Activated B cell treated with CpG ODN at 0.5 μM for 24 hours (primary cell): ENCODE results near the gene AVPR2. TPM values are rescaled to one million over a fixed set of nuclear protein-coding genes. Genes with fewer than 3 reads are reported as not detected.

ENCODE experiments used
- ATAC-seq: fragments of 200-7000 bp; cut with Tn5 transposase; one replicate; pipeline ENCODE4 v1.10.0; 2021; ENCODE audit warnings: low read depth, mild to moderate bottlenecking, moderate library complexity
- CTCF ChIA-PET: fragments of 350-600 bp; sonication (Branson Sonifier 250); formaldehyde crosslinking; loops from one replicate; lab custom pipeline; 2021; ENCODE audit warnings: antibody characterized with exemption; lab: Charles Lee
- POLR2A ChIA-PET: fragments of 350-600 bp; sonication (Branson Sonifier 250); formaldehyde crosslinking; loops from one replicate; lab custom pipeline; 2021; ENCODE audit warnings: antibody characterized with exemption; lab: Charles Lee
- DNase-seq: peaks from one replicate; pipeline ENCODE4 v3.0.0; 2022
- H3K27ac Mint-ChIP-seq: one replicate; pipeline ENCODE4 v1.8.0; 2020; ENCODE audit warnings: mixed read lengths
- H3K27me3 Mint-ChIP-seq: one replicate; pipeline ENCODE4 v1.8.0; 2021; ENCODE audit warnings: mixed read lengths
- H3K36me3 Mint-ChIP-seq: one replicate; pipeline ENCODE4 v1.8.0; 2021; ENCODE audit warnings: low read depth, mixed read lengths
- H3K4me1 Mint-ChIP-seq: one replicate; pipeline ENCODE4 v1.8.0; 2021; ENCODE audit warnings: mixed read lengths
- H3K4me3 Mint-ChIP-seq: one replicate; pipeline ENCODE4 v1.8.0; 2020; ENCODE audit warnings: mild to moderate bottlenecking, mixed read lengths
- H3K9me3 Mint-ChIP-seq: one replicate; pipeline ENCODE4 v1.8.0; 2020; ENCODE audit warnings: mixed read lengths
- intact Hi-C: fragments of 100-400 bp; cut with micrococcal nuclease; formaldehyde crosslinking; loops from one replicate; pipeline ENCODE4 v1.15.1; 2024
- total RNA-seq: library from RNA; stranded (reverse); gene quantifications from 2 replicates; pipeline ENCODE4 v1.2.3, GENCODE V29; 2022
- TF ChIP-seq, protein P1 (sequence below): fragments of 200-600 bp; IDR thresholded peaks from one replicate; pipeline ENCODE4 v1.8.0; 2022; ENCODE audit warnings: antibody characterized with exemption, mild to moderate bottlenecking

Gene AVPR2
- total RNA-seq, 1 donor from 2014 or later = not detected

DNA sequence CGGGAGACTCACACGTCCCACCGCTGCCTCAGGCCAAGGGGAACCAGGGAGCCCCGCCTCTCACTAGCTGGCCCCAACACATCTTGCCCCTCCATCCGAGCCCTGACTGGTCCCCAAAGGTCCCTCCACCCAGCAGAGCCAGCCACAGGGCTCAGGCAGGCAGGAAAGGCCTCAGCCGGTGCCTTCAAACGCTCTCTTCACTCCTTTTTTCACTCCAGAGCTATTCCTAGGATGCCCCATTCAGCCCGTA lies 23.1 kb downstream of the AVPR2 start:
- H3K9me3 Mint-ChIP-seq = no peaks in the 10 kb centered on the region
- DNase-seq (no peak), ATAC-seq (no peak)
- H3K4me3 Mint-ChIP-seq = peak overlapping the region; percentile 87
- TF ChIP-seq, protein P1, sequence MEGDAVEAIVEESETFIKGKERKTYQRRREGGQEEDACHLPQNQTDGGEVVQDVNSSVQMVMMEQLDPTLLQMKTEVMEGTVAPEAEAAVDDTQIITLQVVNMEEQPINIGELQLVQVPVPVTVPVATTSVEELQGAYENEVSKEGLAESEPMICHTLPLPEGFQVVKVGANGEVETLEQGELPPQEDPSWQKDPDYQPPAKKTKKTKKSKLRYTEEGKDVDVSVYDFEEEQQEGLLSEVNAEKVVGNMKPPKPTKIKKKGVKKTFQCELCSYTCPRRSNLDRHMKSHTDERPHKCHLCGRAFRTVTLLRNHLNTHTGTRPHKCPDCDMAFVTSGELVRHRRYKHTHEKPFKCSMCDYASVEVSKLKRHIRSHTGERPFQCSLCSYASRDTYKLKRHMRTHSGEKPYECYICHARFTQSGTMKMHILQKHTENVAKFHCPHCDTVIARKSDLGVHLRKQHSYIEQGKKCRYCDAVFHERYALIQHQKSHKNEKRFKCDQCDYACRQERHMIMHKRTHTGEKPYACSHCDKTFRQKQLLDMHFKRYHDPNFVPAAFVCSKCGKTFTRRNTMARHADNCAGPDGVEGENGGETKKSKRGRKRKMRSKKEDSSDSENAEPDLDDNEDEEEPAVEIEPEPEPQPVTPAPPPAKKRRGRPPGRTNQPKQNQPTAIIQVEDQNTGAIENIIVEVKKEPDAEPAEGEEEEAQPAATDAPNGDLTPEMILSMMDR = no peak
- no peaks in the 10 kb centered on the region for H3K27me3 Mint-ChIP-seq
- H3K27ac Mint-ChIP-seq = peak overlapping the region; percentile 96
- peaks cover 50% of the 10 kb centered on the region for H3K4me1 Mint-ChIP-seq
- H3K36me3 Mint-ChIP-seq = peaks cover 21% of the 10 kb centered on the region
- POLR2A ChIA-PET = interaction anchor here (0.5 to 10.3 kb wide), 13 partner anchors 15 to 747 kb away, joined by 3 to 305 read pairs (median 7); partner anchors contain the start of genes AVPR2, G6PD, HCFC1 and IDH3G
- CTCF ChIA-PET = interaction anchor here (7.7 kb wide), 1 partner anchor 21 kb away, joined by 146 read pairs; the partner anchor contains the start of gene RENBP
- intact Hi-C loops = loop anchor here (1.0 to 5.0 kb wide), 4 partner anchors 8 to 330 kb away; partner anchors contain the start of genes CCNQ and NAA10

DNA sequence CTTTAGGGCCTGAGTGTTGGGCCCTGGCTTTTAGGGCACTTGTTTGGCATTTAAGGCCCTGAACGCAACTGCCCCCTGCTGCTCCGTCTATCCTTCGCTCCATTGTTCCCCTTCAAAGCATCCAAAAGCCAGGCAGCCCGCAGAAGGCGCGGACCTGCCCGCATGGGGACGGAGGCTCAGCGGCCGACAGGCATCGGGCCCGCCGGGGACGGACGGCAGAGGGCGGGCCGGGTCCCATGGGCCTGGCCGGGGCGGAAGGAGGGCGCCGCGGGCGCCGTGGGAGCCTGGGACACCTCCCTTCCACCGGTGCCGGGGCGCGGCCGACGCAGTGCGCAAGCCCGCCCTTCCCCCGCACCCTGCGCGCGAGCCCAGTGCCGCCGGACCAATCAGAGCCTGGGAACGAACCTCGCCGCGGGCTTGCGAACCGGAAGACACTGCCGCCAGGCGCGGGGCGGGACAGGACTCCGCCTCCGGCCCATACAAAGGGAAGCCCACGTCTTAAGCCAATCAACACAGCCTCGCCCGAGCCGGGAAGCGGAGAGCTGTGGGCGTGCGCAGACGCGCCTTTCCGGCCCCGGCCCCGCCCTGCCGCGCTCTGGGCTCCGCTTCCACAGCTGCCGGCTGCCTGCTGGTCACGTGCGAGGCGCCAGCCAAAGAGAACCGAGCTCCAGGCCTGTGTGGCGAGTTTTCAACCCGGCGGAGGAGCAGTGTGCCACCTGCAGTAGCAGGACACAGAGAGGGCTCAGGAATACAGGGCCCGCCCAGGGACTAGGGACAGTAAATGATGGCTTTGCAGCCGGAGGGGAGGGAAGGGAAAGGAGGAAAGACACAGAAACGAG lies 23.7 kb downstream of the AVPR2 start:
- ChIA-PET CTCF (interaction anchor here (1.2 kb wide), 1 partner anchor 19 kb away, joined by 11 read pairs; no protein-coding TSS in a partner anchor), POLR2A (interaction anchor here (0.5 to 10.3 kb wide), 17 partner anchors 15 to 747 kb away, joined by 3 to 305 read pairs (median 6); partner anchors contain the start of genes AVPR2, G6PD, HCFC1 and IDH3G)
- Mint-ChIP-seq H3K4me1 (peaks cover 46% of the 10 kb centered on the region), H3K9me3 (no peaks in the 10 kb centered on the region), H3K4me3 (peak overlapping the region; percentile 87), H3K27ac (peak overlapping the region; percentile 96), H3K36me3 (peaks cover 22% of the 10 kb centered on the region), H3K27me3 (no peaks in the 10 kb centered on the region)
- DNase-seq (peak; percentile 83), ATAC-seq (peak; percentile 66)
- TF ChIP-seq, protein P1 = no peak
- intact Hi-C loops = loop anchor here (1.0 to 5.0 kb wide), 7 partner anchors 7 to 331 kb away; partner anchors contain the start of genes CCNQ, HCFC1, IDH3G and NAA10

DNA sequence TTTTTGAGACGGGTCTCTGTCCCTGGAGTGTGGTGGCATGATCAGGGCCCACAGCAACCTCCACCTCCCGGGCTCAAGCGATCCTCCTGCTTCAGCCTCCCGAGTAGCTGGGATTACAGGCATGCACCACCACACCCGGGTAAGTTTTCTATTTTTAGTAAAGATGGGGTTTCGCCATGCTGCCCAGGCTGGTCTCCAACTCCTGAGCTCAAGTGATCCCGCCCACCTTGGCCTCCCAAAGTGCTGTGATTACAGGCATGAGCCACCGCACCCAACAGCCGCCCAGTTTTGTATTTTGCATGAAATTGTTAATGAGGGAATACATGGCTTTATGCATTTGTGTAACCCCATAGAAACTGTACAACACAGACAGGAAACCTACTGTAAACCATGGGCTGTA lies 24.4 kb downstream of the AVPR2 start:
- Mint-ChIP-seq H3K27me3 (no peaks in the 10 kb centered on the region), H3K27ac (peak overlapping the region; percentile 93), H3K4me3 (peak overlapping the region; percentile 44), H3K4me1 (peaks cover 42% of the 10 kb centered on the region), H3K36me3 (peaks cover 22% of the 10 kb centered on the region), H3K9me3 (no peaks in the 10 kb centered on the region)
- ATAC-seq = no peak
- intact Hi-C loops = loop anchor here (1.0 to 5.0 kb wide), 5 partner anchors 41 to 332 kb away; partner anchors contain the start of genes CCNQ, HCFC1, IDH3G and SSR4
- DNase-seq = no peak
- CTCF ChIA-PET = interaction anchor here (1.2 kb wide), 1 partner anchor 18 kb away, joined by 11 read pairs; no protein-coding TSS in a partner anchor
- TF ChIP-seq, protein P1 = no peak
- POLR2A ChIA-PET = interaction anchor here (0.7 to 10.3 kb wide), 7 partner anchors 14 to 619 kb away, joined by 3 to 305 read pairs (median 5); partner anchors contain the start of genes HCFC1, IDH3G, IKBKG and NAA10

DNA sequence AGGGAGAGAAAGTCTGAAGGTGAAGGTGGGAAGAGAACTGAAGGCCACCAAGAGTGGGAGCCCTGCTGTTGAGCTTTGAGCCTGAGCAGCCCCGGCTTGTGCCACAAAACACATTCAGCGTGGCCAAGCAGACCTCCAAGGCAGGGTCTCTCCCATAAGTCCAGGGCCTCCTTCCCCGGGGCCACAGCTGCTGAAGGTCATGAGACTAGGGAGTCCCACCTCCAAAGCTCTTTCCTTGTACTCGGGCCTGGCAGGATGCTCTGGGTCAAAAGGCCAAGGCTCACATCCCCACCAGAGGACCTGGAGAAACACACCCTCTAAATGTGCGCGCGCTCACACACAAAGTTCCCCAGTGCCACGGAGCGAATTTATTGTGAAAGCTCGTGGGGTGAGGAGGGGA lies 25.1 kb downstream of the AVPR2 start:
- intact Hi-C loops = loop anchor here (5.0 kb wide), 2 partner anchors 112 to 332 kb away; partner anchors contain the start of gene CCNQ
- Mint-ChIP-seq H3K27me3 (no peaks in the 10 kb centered on the region), H3K4me3 (no peak overlapping the region), H3K27ac (peak overlapping the region; percentile 93), H3K36me3 (peaks cover 22% of the 10 kb centered on the region), H3K9me3 (no peaks in the 10 kb centered on the region), H3K4me1 (peaks cover 39% of the 10 kb centered on the region)
- DNase-seq (no peak), ATAC-seq (no peak)
- TF ChIP-seq, protein P1 = no peak
- ChIA-PET CTCF (no interaction called here), POLR2A (interaction anchor here (0.5 to 10.3 kb wide), 2 partner anchors 13 to 41 kb away, joined by 6 to 305 read pairs; partner anchors contain the start of genes NAA10 and RENBP)
